Ammon's horn (tissue), 1 donor: ENCODE measurements around the gene MAOA.
A peak's percentile ranks its signal among the peaks of the same experiment; 100 is the strongest.
"Not testable (repeated sequence)": the region's sequence is repeated elsewhere in the genome, so short reads cannot be mapped to it uniquely, and the experiment has no call there.

Experiments used
- DNase-seq: peaks from one replicate; pipeline ENCODE4 v3.0.0-alpha.2; 2016; ENCODE audit warnings: low spot score

Gene MAOA

GRCh38 chrX:43663173-43663572 lies 7.1 kb downstream of the MAOA start:
- no peak for DNase-seq

GRCh38 chrX:43664258-43664657 lies 8.2 kb downstream of the MAOA start:
- DNase-seq, result no peak

GRCh38 chrX:43664708-43665107 lies 8.6 kb downstream of the MAOA start:
- DNase-seq, result no peak

- DNase-seq, result no peak
Observed at GRCh38 chrX:43666311-43666912, 10.3 kb downstream of the MAOA start.

GRCh38 chrX:43675965-43676628 lies 20.0 kb downstream of the MAOA start:
- not testable (repeated sequence) for DNase-seq

GRCh38 chrX:43676971-43677572 lies 21.0 kb downstream of the MAOA start:
- DNase-seq, result no peak

GRCh38 chrX:43677993-43678392 lies 21.9 kb downstream of the MAOA start:
- no peak for DNase-seq

GRCh38 chrX:43679058-43679457 lies 23.0 kb downstream of the MAOA start:
- no peak for DNase-seq

- no peak for DNase-seq
Observed at GRCh38 chrX:43679778-43680177, 23.7 kb downstream of the MAOA start.

GRCh38 chrX:43682726-43683125 lies 26.6 kb downstream of the MAOA start:
- no peak for DNase-seq

GRCh38 chrX:43685221-43685620 lies 29.1 kb downstream of the MAOA start:
- DNase-seq, result no peak

- no peak for DNase-seq
Observed at GRCh38 chrX:43688586-43688985, 32.5 kb downstream of the MAOA start.

GRCh38 chrX:43693602-43694406 lies 37.7 kb downstream of the MAOA start:
- no peak for DNase-seq

- DNase-seq, result peak; percentile 8
Observed at GRCh38 chrX:43699475-43699874, 43.4 kb downstream of the MAOA start.

- DNase-seq, result no peak
Observed at GRCh38 chrX:43702079-43702524, 46.0 kb downstream of the MAOA start.

- no peak for DNase-seq
Observed at GRCh38 chrX:43702660-43703059, 46.6 kb downstream of the MAOA start.

- no peak for DNase-seq
Observed at GRCh38 chrX:43703211-43703791, 47.2 kb downstream of the MAOA start.

- no peak for DNase-seq
Observed at GRCh38 chrX:43706786-43707370, 50.8 kb downstream of the MAOA start.

GRCh38 chrX:43707812-43708548 lies 51.9 kb downstream of the MAOA start:
- DNase-seq, result no peak

GRCh38 chrX:43716144-43716543 lies 60.0 kb downstream of the MAOA start:
- no peak for DNase-seq

GRCh38 chrX:43716696-43717095 lies 60.6 kb downstream of the MAOA start:
- no peak for DNase-seq
